K562 (cell line): ENCODE measurements around the gene BCR. TPM values are rescaled to one million over a fixed set of nuclear protein-coding genes. Genes with fewer than 3 reads are reported as not detected.

Experiments used
- ATAC-seq: fragments of 200-7000 bp; cut with Tn5 transposase; 3 replicates; pipeline ENCODE4 v1.9.1; 2020; ENCODE audit warnings: moderate library complexity
- BruUV-seq: library from RNA; stranded (reverse); fragments of 400-500 nt; replicated peaks from 2 replicates; lab custom pipeline; 2021; lab: Mats Ljungman, UMichigan
- CTCF ChIA-PET: fragments of 300-600 bp; formaldehyde crosslinking; extraction: SDS; loops from one replicate; lab custom pipeline; 2021; ENCODE audit warnings: low intra/inter-chr PET ratio; lab: Yijun Ruan, JAX
- POLR2A ChIA-PET: fragments of 300-600, 350-650 bp; sonication (Branson Sonifier 250); formaldehyde crosslinking; extraction: SDS; loops from one replicate; lab custom pipeline; 2021; ENCODE audit warnings: antibody characterized with exemption, inconsistent platforms; lab: Yijun Ruan, JAX
- DNase-seq, 4 experiments: peaks; one replicate each; pipeline versions ENCODE4 v3.0.0 to v3.0.0-alpha.2; 2011 to 2018; ENCODE audit warnings: low spot score in 3 of 4, mixed read lengths in 3 of 4; ENCODE audit errors: extremely low read depth in 1 of 4
- FAIRE-seq: peaks from 2 replicates; lab custom pipeline; 2011; peaks lifted over from hg19 to GRCh38; lab: Jason Lieb, UNC
- H2AFZ ChIP-seq: 2 replicates; pipeline ENCODE4 v1.6.0; 2011; ENCODE audit warnings: low read depth, low read length, control low read depth, inconsistent platforms
- H3K27ac ChIP-seq: fragments of 200-600 bp; 3 replicates; pipeline ENCODE4 v1.8.0; 2011; ENCODE audit warnings: low read depth, mild to moderate bottlenecking, control low read depth, inconsistent platforms, low read length, moderate library complexity, mixed read lengths; ENCODE audit errors: extremely low read depth
- H3K27me3 ChIP-seq, 2 experiments: fragments of 300-600 bp in 1 of 2; 2 replicates in 1 of 2; 3 replicates in 1 of 2; pipeline versions ENCODE4 v1.6.0 to v1.8.0; 2011; ENCODE audit warnings: inconsistent platforms in 2 of 2, low read length in 2 of 2, mild to moderate bottlenecking in 1 of 2, mixed read lengths in 1 of 2, moderate library complexity in 1 of 2; ENCODE audit not compliant: control insufficient read depth in 2 of 2, insufficient read depth in 2 of 2
- H3K36me3 ChIP-seq: fragments of 300-600 bp; 3 replicates; pipeline ENCODE4 v1.8.0; 2011; ENCODE audit warnings: mild to moderate bottlenecking, low read length, inconsistent platforms; ENCODE audit not compliant: control insufficient read depth, insufficient read depth
- H3K4me1 ChIP-seq, 2 experiments: fragments of 200-600 bp in 1 of 2; replicated peaks in 1 of 2; 2 replicates in 1 of 2; 3 replicates in 1 of 2; pipeline versions ENCODE4 v1.5.1 to v1.8.0; 2011; ENCODE audit warnings: inconsistent platforms in 2 of 2, low read length in 2 of 2, mild to moderate bottlenecking in 1 of 2, mixed read lengths in 1 of 2, moderate library complexity in 1 of 2; ENCODE audit not compliant: control insufficient read depth in 2 of 2, insufficient read depth in 2 of 2
- H3K4me2 ChIP-seq: 2 replicates; pipeline ENCODE4 v1.6.1; 2011; ENCODE audit warnings: low read length, control low read depth, inconsistent platforms, mixed read lengths; ENCODE audit not compliant: insufficient read depth
- H3K4me3 ChIP-seq: fragments of 200-600 bp; sonication (generic), shearing (Covaris generic); 2 replicates; pipeline ENCODE4 v1.5.1; 2016; ENCODE audit warnings: control low read depth, inconsistent platforms
- H3K79me2 ChIP-seq: fragments of 200-600 bp; 3 replicates; pipeline ENCODE4 v1.8.0; 2011; ENCODE audit warnings: low read length, inconsistent platforms; ENCODE audit not compliant: control insufficient read depth, insufficient read depth
- H3K9ac ChIP-seq, 2 experiments: 2 replicates each; pipeline versions ENCODE4 v1.6.0 to v1.6.1; 2011; ENCODE audit warnings: low read depth in 2 of 2, low read length in 2 of 2, control low read depth in 1 of 2, inconsistent platforms in 1 of 2, mild to moderate bottlenecking in 1 of 2, mixed read lengths in 1 of 2; ENCODE audit not compliant: insufficient read depth in 1 of 2
- H3K9me1 ChIP-seq: one replicate; pipeline ENCODE4 v1.6.0; 2011; ENCODE audit warnings: inconsistent platforms, mild to moderate bottlenecking, low read length, moderate library complexity; ENCODE audit not compliant: control insufficient read depth, insufficient read depth
- H3K9me3 ChIP-seq: replicated peaks from 2 replicates; pipeline ENCODE4 v1.5.1; 2011; ENCODE audit warnings: low read depth, low read length, inconsistent platforms; ENCODE audit not compliant: control insufficient read depth, insufficient read depth
- H4K20me1 ChIP-seq: replicated peaks from 2 replicates; pipeline ENCODE4 v1.6.1; 2011; ENCODE audit warnings: low read length, inconsistent platforms, mixed read lengths; ENCODE audit not compliant: control insufficient read depth, insufficient read depth
- BRF1 ChIP-seq: IDR thresholded peaks from 3 replicates; pipeline ENCODE4 v1.6.1; 2011; ENCODE audit warnings: borderline replicate concordance, mild to moderate bottlenecking; ENCODE audit not compliant: insufficient read length; ENCODE audit errors: extremely low read depth
- E2F1 ChIP-seq: sonication (generic); formaldehyde crosslinking; IDR thresholded peaks from 2 replicates; pipeline ENCODE4 v1.8.1; 2023; ENCODE audit warnings: mild to moderate bottlenecking, missing genetic modification reagents, moderate library complexity
- STAT6 ChIP-seq: sonication (generic); formaldehyde crosslinking; IDR thresholded peaks from 2 replicates; pipeline ENCODE4 v1.8.1; 2023; ENCODE audit warnings: mild to moderate bottlenecking, missing genetic modification reagents
- WGBS: fragments of 100-300 bp; shearing (Covaris generic); methylation state at CpG from one replicate; pipeline ENCODE4 v1.1.6; 2016; ENCODE audit warnings: low coverage, mixed read lengths; ENCODE audit not compliant: insufficient coverage; ENCODE audit errors: missing lambda C conversion rate; 5-methylcytosine and 5-hydroxymethylcytosine counted together
- in situ Hi-C: fragments of 300-500 bp; cut with MboI; formaldehyde crosslinking; loops from 4 replicates; pipeline ENCODE4 v1.15.0; 2018; ENCODE audit warnings: inconsistent platforms, mixed read lengths
- intact Hi-C: fragments of 100-400 bp; cut with micrococcal nuclease; formaldehyde crosslinking; loops from 2 replicates; pipeline ENCODE4 v1.14.2; 2022
- polyA plus RNA-seq, 8 experiments: library from polyadenylated mRNA; depleted of rRNA in 4 of 8; stranded (reverse) in 5 of 8; unstranded in 3 of 8; fragments of >200 nt; fragmentation: Nextera tagmentation in 2 of 8; fragmentation: Illumina TruSeq in 1 of 8; extraction: Ambion mirVana in 2 of 8; extraction: Trizol in 1 of 8; gene quantifications; 2 replicates each; pipeline versions ENCODE4 v1.2.1 to v1.2.3, GENCODE V29; 2011 to 2014; ENCODE audit warnings: inconsistent platforms in 1 of 8, missing spikeins in 1 of 8
- total RNA-seq, 7 experiments: library from RNA; depleted of rRNA in 6 of 7; stranded (reverse); fragments of >200 nt in 6 of 7; fragmentation: Illumina TruSeq in 2 of 7; extraction: Trizol in 2 of 7; gene quantifications; 2 replicates each; pipeline versions ENCODE4 v1.2.1 to v1.2.3, GENCODE V29; 2011 to 2021; ENCODE audit warnings: low replicate concordance in 1 of 7

Gene BCR
- total and polyA plus RNA-seq, 9 of the 15 experiments (the other 6 are each of a cell fraction or from before 2014, with no cell fraction given): 0.41 to 150 (median 45.6) TPM

- ATAC-seq (peak; percentile 1; the same call in 1 of the 3 replicates), DNase-seq (peak in 2 of 4 experiments; percentile 60 to 62), FAIRE-seq (no peak)
- Histone ChIP-seq H3K4me2 (no peak overlapping the region), H3K27me3 (peaks cover 75 to 88% of the 10 kb centered on the region in 2 experiments), H3K79me2 (no peaks in the 10 kb centered on the region), H3K36me3 (no peaks in the 10 kb centered on the region), H3K9me1 (peaks cover 4% of the 10 kb centered on the region), H3K4me3 (no peak overlapping the region), H4K20me1 (peaks cover 81% of the 10 kb centered on the region), H3K27ac (no peak overlapping the region), H3K4me1 (peaks cover under 1 to 28% of the 10 kb centered on the region in 2 experiments; a peak in 4 of 5 replicates), H3K9me3 (no peaks in the 10 kb centered on the region)
- intact Hi-C loops: no loop called here
- in situ Hi-C loops: loop anchor here (25.0 kb wide), 1 partner anchor 435 kb away; the partner anchor contains the start of gene IGLL1
- 3% methylated on average over 16 of the region's 16 CpGs for WGBS
- CTCF ChIA-PET: interaction anchor here (1.1 kb wide), 1 partner anchor 193 kb away, joined by 3 read pairs; no protein-coding TSS in a partner anchor
- no TSS peak for BruUV-seq
- TF ChIP-seq E2F1 (CRISPR knock-in tag) (peak; percentile 21; the same call in 1 of the 2 replicates), BRF1 (no peak), STAT6 (CRISPR knock-in tag) (0 out of 2 replicates have a peak, but pooled peaks have one; percentile 52)
- TF ChIP-seq, all 486 proteins: peak for 2
- H2AFZ ChIP-seq: no peak overlapping the region
- POLR2A ChIA-PET: interaction anchor here (1.3 to 86.5 kb wide), 6 partner anchors 10 to 49 kb away, joined by 6 to 3476 read pairs (median 14); partner anchors contain the start of genes BCR and RSPH14
- H3K9ac ChIP-seq: peak overlapping the region in 1 of 2 experiments; percentile 10; a peak in 1 of 4 replicates
Observed at GRCh38 chr22:23151827-23152226, 28.5 kb upstream of the BCR start.
